GM21619 (cell line): ENCODE measurements around the gene CPS1.

Source experiments
- ATAC-seq: cut with Tn5 transposase; IDR thresholded peaks from one replicate; pipeline ENCODE4 v1.9.1; 2021; ENCODE audit not compliant: unreplicated experiment

Gene CPS1

DNA sequence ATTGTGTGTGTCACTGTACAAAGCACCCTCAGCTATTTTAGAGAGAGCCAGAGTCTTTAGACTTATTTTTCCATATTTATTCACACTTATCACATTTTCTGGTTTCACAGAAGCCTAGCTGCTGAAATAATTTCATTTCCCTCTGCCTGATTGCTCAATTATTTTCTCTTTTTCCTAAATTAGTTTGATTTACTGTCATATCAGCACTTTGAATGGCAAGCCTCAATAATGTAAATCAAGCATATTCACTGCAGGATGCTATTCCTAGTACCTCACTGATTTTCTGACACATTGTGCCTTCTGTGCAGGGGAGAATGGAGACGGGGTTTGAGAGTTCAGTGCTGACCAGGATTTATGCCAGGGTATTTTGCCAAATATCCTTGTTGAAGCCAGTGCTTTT lies 48.3 kb downstream of the CPS1 start:
- no peak for ATAC-seq

GRCh38 chr2:210606001-210606400 lies 49.6 kb downstream of the CPS1 start:
- no peak for ATAC-seq

DNA sequence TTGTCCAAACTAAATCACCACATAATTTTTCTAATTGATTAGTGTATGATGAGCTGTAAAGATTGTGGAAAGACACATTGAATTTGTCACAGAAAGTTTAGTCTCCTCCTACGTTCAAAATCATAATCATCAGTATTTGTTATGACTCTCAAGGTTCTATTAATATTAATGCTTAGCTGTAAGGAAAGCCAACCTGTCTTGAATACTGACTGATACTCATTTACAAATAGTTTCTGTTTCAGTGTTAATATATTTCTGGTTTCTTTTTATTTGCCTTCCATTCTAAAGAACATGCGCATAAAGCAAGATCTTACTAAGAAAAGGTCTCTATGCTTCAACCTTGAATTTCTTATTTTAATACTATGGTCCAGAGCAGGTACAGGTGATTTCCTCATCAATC lies 55.1 kb downstream of the CPS1 start:
- peak; percentile 63 for ATAC-seq

GRCh38 chr2:210616074-210616473 lies 59.7 kb downstream of the CPS1 start:
- no peak for ATAC-seq

GRCh38 chr2:210617318-210617717 lies 60.9 kb downstream of the CPS1 start:
- ATAC-seq = no peak

- peak; percentile 74 for ATAC-seq
These were observed 61.4 kb downstream of the CPS1 start for GRCh38 chr2:210617732-210618330.

DNA sequence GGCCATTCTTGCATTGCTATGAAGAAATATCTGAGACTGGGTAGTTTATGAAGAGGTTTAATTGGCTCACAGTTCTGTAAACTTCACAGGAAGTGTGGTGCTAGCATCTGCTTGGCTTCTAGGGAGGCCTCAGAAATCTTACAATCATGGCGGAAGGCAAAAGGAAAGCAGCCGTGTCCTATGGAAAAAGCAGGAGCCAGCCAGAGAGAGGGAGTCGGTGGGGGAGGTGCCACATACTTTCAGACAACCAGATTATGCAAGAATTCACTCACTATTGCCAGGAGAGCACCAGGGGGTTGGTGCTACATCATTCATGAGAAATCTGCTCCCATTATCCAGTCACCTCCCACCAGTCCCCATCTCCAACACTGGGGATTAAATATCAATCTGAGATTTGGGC lies 64.1 kb downstream of the CPS1 start:
- no peak for ATAC-seq

GRCh38 chr2:210623506-210623905 lies 67.1 kb downstream of the CPS1 start:
- no peak for ATAC-seq

GRCh38 chr2:210626849-210627248 lies 70.5 kb downstream of the CPS1 start:
- no peak for ATAC-seq

DNA sequence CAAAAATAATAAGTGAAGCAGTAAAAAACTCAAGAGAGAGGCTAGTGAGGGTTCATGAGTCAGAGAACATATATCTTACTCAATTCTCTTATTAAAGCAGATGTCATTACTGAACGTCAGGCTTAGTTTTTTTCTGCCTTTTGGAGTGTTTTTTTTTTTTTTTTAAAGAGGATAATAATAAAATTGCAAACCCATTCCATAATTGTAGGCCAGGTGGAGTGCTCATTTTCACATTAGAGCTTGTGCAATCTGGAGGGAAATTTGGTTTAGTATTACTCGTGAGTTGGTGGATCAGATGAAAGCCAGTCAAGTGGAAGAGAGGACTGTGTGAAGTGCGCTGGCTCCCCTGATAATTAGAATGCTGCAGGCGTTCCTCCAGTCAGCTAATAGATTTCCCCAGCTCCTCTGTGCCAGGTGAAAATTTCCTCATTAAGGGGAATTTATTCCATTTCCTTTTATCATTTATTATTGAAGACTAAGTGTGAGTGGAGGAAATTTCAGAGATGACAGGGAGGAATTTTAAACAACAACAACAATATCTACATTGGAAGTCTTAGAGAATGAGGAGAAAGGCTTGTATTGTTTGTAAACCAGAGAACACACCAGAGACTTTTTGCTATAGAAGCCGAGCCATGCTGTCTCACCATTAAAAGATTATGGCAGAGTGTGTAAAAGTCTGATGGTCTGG lies 74.6 kb downstream of the CPS1 start:
- ATAC-seq = no peak

- ATAC-seq = no peak
These were observed 77.3 kb downstream of the CPS1 start for GRCh38 chr2:210633699-210634098.

DNA sequence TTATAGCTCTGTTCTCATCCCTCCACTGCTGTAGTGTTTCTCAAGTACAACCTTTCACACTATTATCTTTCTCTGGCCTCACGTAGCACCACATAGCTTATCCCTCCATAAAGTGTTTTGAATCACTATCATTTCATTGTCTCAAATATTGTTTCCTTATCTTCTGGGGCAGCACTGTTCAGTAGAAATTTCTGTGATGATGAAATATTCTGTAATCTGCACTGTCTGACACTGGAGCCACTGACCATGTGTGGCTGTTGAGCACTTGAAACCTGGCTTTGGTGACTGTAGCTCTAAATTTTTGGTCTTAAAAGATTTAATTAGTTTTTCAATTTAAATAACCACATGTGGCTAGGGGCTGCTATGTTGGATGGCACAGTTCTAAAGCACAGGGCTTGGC lies 78.9 kb downstream of the CPS1 start:
- ATAC-seq = no peak

DNA sequence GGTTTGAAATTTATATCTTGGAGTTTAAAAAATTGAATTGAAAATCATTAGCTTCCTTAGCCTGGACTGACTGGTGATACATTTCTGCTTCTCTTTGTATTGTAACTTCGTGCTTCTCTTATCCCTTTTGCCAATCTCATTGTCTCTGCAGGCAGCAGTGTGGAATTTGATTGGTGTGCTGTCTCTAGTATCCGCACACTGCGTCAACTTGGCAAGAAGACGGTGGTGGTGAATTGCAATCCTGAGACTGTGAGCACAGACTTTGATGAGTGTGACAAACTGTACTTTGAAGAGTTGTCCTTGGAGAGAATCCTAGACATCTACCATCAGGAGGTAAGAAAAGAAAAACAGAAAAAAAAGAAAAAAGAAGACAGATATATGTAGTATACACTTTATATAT lies 85.9 kb downstream of the CPS1 start:
- ATAC-seq = no peak

DNA sequence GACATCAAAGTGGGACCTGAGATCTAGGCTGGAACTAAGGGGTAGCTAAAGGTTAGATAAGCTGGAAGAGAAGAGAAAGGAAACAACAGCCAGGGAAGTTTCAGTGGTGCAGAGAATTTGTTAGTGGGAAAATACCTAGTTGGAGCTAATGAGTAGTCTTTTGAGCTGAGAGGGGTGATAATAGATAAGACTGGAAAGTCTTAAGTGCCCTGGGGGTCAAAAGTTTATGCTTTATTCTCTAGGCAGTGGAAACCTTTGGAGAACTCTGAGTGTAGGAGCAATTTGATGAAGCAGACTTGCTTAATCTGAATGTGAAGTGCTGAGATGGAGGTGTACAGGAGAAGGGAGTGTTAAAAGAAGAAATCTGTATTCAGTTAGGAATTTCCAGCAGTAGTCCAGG lies 90.8 kb downstream of the CPS1 start:
- ATAC-seq = no peak

- ATAC-seq = no peak
These were observed 97.7 kb downstream of the CPS1 start for GRCh38 chr2:210654091-210654490.

GRCh38 chr2:210655229-210655975 lies 99.0 kb downstream of the CPS1 start:
- no peak for ATAC-seq

GRCh38 chr2:210657874-210658273 lies 101.5 kb downstream of the CPS1 start:
- ATAC-seq = no peak

GRCh38 chr2:210660751-210661150 lies 104.4 kb downstream of the CPS1 start:
- ATAC-seq = no peak

GRCh38 chr2:210662560-210662959 lies 106.2 kb downstream of the CPS1 start:
- ATAC-seq = no peak

GRCh38 chr2:210663631-210664089 lies 107.3 kb downstream of the CPS1 start:
- ATAC-seq = no peak

DNA sequence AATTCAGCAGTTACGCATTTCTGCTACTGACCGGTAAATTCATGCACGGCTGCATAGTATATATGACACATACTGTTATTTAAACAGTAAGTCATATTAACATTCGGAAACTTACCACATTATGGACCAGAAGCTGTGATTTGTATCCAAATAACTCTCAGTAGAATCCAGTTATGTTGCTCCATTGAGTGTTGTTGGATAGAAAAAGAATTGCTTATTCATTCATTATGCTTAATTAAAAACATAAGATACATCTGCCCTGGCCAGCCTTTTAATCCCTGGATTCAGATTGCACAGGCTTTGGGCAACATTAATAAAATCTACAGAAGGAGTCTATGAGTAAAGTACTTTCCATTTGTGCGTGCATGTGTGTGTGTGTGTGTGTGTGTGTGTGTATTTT lies 111.3 kb downstream of the CPS1 start:
- ATAC-seq = no peak

- ATAC-seq = no peak
These were observed 114.7 kb downstream of the CPS1 start for GRCh38 chr2:210671065-210671464.
